DMS 273 (cell line): ENCODE measurements around the gene STAP1.
"Not testable (repeated sequence)": the region's sequence is repeated elsewhere in the genome, so short reads cannot be mapped to it uniquely, and the experiment has no call there.

Experiments used
- DNase-seq: peaks from one replicate; lab custom pipeline; 2025; ENCODE audit not compliant: unreplicated experiment; lab: John Stamatoyannopoulos, UW

Gene STAP1

DNA sequence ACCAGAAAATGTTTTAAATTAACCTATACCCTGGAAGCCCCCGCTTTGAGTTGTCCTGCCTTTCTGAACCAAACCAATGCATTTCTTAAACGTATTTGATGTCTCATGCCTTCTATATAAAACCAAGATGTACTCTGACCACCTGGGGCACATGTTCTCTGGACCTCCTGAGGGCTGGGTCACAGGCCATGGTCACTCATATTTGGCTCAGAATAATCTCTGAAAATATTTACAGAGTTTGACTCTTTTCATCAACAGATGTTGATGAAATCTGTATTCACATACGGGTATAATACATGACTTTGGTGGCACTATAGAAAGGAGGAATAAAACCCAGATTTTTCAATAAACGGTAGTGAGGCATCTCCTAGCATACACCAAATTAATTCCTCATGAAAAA, 55.7 kb downstream of the STAP1 start:
- no peak for DNase-seq

DNA sequence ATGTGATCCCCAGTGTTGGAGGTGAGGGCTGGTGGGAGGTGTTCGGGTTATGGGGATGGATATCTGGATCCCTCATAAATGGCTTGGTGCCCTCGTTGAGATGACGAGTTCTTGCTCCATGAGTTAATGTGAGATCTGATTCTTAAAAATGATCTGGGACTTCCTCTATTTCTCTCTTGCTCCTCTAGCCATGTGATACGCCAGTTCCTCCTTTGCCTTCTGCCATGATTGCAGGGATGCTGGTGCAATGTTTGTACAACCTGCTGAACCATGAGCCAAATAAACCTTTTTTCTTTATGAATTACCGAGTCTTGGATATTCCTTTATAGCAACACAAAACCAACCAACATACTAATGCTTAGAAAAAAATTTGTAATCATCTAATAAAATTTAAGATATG, 56.6 kb downstream of the STAP1 start:
- no peak for DNase-seq

DNA sequence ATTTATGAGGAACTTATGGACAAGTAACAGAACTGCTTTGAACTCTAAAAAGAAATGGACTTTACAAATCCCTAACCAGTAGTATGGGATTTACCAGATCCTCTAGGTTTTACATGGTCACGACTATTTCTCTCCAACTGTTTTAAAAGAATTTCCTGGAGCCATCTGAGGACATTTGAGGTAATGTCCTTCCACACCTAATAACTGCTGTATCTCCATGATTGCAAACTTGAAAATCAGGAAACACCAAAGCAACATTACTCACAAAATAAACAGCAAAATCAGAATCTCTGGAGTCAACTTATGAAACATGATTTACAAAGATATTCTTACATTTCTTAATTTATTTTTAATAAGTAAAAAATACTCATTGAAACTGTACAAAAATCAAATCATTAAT, 58.0 kb downstream of the STAP1 start:
- no peak for DNase-seq

DNA sequence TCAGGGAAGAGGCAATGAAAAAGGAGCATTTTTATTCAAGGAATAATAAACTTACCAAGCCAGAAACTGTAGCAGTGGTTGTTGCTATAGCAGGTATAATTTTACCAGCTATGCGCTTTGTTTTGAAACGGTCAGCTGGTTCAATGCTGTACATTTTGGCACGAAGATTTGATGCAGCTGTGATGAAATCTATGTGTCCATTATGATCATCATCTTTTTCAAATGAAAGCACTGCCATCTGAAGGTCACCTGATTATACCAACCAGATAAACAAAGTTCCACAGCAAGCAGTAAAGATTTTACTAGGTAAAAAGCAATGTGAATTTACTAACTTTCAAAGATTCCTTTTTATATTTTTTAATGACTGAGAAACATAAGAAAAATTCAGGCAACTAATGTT, 66.4 kb downstream of the STAP1 start:
- DNase-seq = no peak

DNA sequence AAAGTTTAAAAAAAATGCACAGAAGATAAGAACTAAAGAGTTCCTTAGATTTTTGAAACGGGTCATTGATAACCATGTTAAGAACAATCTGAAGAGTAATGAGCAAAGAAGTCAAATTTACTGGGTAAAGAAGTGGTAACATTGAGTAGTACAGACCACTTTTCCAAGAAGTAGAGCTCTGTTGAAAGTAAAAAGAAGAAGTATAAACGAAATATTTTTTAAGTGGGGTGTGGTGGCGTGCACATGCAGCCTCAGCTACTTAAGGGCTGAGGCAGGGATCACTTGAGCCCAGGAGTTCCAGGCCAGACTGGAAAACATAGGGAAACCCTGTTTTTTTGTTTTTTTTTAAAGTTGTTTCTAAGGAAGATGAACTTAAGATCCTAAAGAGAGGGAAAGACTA, 74.0 kb downstream of the STAP1 start:
- no peak for DNase-seq

DNA sequence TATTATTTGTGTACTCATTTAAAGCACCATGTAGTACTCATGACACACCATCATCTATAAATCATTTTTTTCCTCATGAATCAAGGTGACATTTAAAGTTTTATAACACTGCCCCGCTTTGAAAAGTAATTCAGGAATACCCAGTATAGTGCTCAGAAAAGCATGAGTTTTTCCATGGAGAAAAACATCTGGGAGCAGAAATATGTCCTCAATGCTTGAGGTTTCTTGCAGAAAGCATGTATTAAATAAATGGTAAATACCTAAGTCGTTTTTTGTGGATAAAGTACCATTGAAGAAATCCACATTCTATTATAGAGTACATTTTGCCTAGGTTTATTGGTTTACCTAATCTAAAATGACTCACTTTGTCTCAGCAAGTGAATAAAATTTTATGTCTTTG, 76.2 kb downstream of the STAP1 start:
- no peak for DNase-seq

DNA sequence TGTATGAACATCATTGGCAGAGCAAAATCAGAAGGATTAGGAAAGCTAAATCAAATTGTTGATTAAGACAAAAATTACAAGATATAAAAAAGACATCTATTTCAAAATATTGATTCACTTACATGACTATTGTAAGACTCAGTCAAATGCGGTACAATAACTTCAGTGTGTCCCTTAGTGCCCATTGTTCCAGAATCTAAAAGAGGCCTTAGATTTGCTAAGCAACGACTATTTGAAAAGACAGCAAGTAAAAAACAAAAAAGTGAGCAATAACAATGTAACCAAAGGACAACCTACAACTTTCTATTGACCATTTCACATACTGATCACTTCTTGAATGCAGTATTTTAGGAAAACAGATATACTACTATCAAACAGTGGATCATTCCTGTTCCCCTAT, 76.8 kb downstream of the STAP1 start:
- DNase-seq = no peak

DNA sequence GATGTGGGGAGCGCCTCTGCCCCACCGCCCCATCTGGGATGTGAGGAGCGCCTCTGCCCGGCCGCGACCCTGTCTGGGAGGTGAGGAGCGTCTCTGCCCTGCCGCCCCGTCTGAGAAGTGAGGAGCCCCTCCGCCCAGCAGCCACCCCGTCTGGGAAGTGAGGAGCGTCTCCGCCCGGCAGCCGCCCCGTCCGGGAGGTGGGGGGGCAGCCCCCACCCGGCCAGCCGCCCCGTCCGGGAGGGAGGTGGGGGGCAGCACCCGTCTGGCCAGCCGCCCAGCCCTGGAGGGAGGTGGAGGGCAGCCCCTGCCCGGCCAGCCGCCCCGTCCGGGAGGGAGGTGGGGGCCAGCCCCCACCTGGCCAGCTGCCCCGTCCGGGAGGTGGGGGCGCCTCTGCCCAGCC, 78.5 kb downstream of the STAP1 start:
- DNase-seq = not testable (repeated sequence)

DNA sequence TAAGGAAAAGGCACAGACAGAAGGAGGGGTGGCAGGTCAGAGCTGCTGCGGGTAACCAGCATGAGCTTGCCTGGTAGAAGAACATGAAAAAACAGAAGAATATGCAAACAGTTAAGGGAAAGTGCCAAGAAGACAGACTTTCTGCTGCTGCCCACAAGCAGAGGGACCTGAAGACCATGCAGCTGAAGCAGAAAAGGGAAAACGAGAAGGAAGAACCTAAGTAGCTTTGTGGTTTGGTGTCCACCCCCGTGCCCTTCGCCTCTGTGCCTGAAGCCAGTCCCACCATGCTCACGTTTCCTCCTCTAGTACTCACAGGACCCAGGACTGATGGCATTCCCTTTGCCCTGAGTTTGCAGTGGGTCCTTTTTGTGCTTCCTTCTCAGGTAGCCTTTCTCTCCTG, 79.6 kb downstream of the STAP1 start:
- DNase-seq = no peak

DNA sequence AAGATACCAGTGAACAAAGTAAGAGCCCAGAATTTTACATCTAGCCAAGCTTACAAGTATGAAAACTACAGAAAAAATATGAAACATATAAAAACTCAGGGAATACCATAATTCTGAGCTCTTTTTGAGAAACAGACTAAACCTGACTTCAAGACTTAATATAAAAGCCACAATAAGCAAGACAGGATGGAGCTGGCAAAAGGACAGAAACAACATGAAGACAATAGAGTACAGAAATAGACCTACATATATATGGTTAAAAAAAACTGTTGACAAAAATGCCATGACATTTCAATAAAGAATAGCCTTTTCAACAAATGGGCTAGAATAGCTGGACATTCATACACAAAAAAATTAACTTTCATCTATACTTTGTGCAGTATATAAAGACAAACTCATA, 93.0 kb downstream of the STAP1 start:
- no peak for DNase-seq
